Left ventricle myocardium inferior (tissue), 1 donor: ENCODE data around the gene SCAI. TPM values are rescaled to one million over a fixed set of nuclear protein-coding genes. Genes with fewer than 3 reads are reported as not detected.
"Not testable (repeated sequence)": the region's sequence is repeated elsewhere in the genome, so short reads cannot be mapped to it uniquely, and the experiment has no call there.

ENCODE experiments used
- DNase-seq: peaks from one replicate; pipeline ENCODE4 v3.0.0-alpha.2; 2020
- H3K27ac ChIP-seq: fragments of 200-600 bp; replicated peaks from 2 replicates; pipeline ENCODE4 v1.8.0; 2021
- H3K27me3 ChIP-seq: fragments of 200-600 bp; 2 replicates; pipeline ENCODE4 v1.8.0; 2021; ENCODE audit warnings: low read depth
- H3K36me3 ChIP-seq: fragments of 200-600 bp; 2 replicates; pipeline ENCODE4 v1.8.0; 2021
- H3K4me1 ChIP-seq: fragments of 200-600 bp; 2 replicates; pipeline ENCODE4 v1.8.0; 2021
- H3K4me3 ChIP-seq: fragments of 200-600 bp; 2 replicates; pipeline ENCODE4 v1.8.0; 2021; ENCODE audit warnings: mild to moderate bottlenecking, moderate library complexity
- H3K9me3 ChIP-seq: fragments of 200-600 bp; replicated peaks from 2 replicates; pipeline ENCODE4 v1.8.0; 2021
- CTCF ChIP-seq: fragments of 200-600 bp; IDR thresholded peaks from 2 replicates; pipeline ENCODE4 v1.8.0; 2021; ENCODE audit warnings: antibody characterized with exemption, mild to moderate bottlenecking, borderline replicate concordance
- intact Hi-C: fragments of 100-400 bp; cut with micrococcal nuclease; formaldehyde crosslinking; loops from one replicate; pipeline ENCODE4 v1.11.0; 2022
- total RNA-seq: library from RNA; stranded (reverse); fragmentation: NEBNext Ultra II Directional; extraction: Animal tissue kit (Norgen Biotek cat#: 25700); gene quantifications from one replicate; pipeline ENCODE4 v1.2.1, GENCODE V29; 2021
- donor health status: DM: no; HTN: yes; CAD: no; lungs with severe emphysema.

SCAI gene
- total RNA-seq, 1 donor from 2014 or later = 2.7 TPM

DNA sequence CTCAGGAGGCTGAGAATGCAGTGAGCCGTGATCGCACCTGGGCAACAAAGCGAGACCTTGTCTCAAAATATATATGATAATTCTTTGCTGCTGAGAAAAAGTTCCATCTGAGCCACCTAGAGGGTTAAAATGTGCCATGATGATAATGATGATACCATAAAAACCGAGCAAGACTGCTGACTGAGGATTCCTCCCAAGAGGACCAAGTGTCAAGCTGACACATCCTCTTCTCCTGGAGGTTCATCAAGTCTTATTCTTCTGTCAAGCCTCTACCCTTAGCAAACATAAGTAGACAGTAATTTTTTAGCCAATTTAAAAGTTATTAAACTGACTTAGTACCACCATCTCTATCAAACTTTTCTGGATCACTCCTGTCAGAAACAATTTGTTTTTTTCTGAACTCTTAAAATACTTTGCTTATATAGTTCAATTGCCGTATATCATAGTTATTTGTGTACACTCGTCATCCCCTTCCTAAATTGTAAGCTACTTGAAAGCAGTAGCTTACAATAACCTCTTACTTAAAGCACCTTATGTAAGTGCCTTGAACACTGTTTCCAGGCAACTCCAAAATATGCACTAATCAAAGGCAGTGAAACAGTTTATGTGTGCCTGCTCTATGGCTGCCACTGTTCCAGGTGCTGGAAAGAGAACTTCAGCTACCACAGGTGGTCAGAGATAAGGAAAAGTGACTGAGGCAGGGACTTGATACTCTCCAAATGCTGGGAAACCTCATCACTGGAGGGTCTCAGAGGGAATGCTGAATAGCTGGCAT is 57.4 kb downstream of the SCAI start:
- no peaks in the 10 kb centered on the region for H3K27me3 ChIP-seq
- no peak for TF ChIP-seq CTCF
- no peak overlapping the region for H3K27ac ChIP-seq
- H3K4me1 ChIP-seq = peaks cover 23% of the 10 kb centered on the region
- peaks cover 19% of the 10 kb centered on the region for H3K9me3 ChIP-seq
- H3K4me3 ChIP-seq = no peak overlapping the region
- peaks cover 3% of the 10 kb centered on the region for H3K36me3 ChIP-seq
- intact Hi-C loops = no loop called here
- DNase-seq = no peak

DNA sequence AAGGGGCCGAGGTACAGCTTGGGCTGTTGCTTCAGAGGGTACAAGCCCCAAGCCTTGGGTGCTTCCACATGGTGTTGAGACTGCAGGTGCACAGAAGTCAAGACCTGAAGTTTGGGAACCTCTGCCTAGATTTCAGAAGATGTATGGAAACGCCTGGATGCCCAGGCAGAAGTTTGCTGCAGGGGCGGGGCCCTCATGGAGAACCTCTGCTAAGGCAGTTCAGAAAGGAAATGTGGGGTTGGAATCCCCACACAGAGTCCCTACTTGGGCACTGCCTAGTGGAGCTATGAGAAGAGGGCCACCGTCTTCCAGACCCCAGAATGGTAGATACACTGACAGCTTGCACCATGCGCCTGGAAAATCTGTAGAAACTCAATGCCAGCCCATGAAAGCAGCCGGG is 61.1 kb downstream of the SCAI start:
- intact Hi-C loops, H3K27ac ChIP-seq, H3K4me1 ChIP-seq, H3K4me3 ChIP-seq, H3K36me3 ChIP-seq, H3K27me3 ChIP-seq, DNase-seq: not testable (repeated sequence)
- peaks cover 22% of the 10 kb centered on the region for H3K9me3 ChIP-seq

DNA sequence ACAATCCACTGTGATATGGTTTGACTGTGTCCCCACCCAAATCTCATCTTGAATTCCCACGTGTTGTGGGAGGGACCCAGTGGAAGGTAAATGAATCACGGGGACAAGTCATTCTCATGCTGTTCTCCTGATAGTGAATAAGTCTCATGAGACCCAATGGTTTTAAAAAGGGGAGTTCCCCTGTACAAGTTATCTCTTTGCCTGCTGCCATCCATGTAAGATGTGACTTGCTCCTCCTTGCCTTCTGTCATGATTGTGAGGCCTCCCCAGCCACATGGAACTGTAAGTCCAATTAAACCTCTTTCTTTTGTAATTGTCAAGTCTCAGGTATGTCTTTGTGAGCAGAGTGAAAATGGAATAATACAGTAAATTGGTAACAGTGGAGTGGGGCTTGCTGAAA is 62.5 kb downstream of the SCAI start:
- H3K27me3 ChIP-seq, intact Hi-C loops, H3K36me3 ChIP-seq, DNase-seq, H3K4me1 ChIP-seq, H3K27ac ChIP-seq, H3K4me3 ChIP-seq: not testable (repeated sequence)
- H3K9me3 ChIP-seq = peaks cover 22% of the 10 kb centered on the region

DNA sequence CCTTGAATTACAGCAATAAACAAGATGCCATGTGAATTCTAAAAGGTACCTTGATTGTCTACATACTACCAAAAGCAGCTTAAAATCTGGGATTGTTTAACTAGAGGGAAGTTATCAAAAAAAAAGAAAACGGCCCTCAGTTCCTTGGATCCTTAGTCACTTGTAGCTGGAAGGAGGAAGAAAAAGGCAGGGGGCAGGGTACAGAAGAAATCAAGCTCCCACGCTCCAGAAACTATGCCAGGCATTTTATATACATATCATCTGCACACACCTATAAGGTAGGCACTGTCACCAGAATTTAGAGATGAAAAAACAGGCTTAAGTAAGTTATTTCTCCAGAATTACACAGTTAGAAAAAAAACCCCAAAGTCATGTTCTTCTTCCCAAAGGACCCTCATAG is 63.4 kb downstream of the SCAI start:
- no peaks in the 10 kb centered on the region for H3K4me1 ChIP-seq
- no peaks in the 10 kb centered on the region for H3K27me3 ChIP-seq
- no peak overlapping the region for H3K4me3 ChIP-seq
- DNase-seq = no peak
- intact Hi-C loops = no loop called here
- H3K27ac ChIP-seq = no peak overlapping the region
- TF ChIP-seq CTCF = no peak
- peaks cover 22% of the 10 kb centered on the region for H3K9me3 ChIP-seq
- peaks cover 3% of the 10 kb centered on the region for H3K36me3 ChIP-seq

- no peaks in the 10 kb centered on the region for H3K36me3 ChIP-seq
- intact Hi-C loops = no loop called here
- H3K27me3 ChIP-seq = no peaks in the 10 kb centered on the region
- peaks cover 4% of the 10 kb centered on the region for H3K9me3 ChIP-seq
- H3K4me3 ChIP-seq = no peak overlapping the region
- H3K4me1 ChIP-seq = no peaks in the 10 kb centered on the region
- no peak overlapping the region for H3K27ac ChIP-seq
- no peak for DNase-seq
- TF ChIP-seq CTCF = no peak
Observed at GRCh38 chr9:125075997-125076396, 67.3 kb downstream of the SCAI start.

DNA sequence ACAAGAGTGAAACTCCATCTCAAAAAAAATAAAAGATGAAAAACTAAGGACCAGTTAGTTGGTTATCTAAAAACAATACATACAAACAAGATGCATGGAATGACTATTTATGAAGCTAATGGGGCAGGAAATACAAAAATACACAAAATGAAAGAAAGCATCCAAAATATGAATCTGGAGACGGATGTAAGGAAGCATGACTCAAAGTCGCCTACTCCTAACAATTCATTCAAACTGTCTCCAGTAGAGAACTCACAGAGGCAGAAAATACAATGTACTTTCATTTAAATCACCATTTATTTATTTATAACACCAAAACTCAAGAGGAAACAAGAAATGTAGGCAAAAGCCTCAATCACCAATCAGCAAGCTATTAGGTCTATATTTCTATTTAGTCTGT is 68.4 kb downstream of the SCAI start:
- no peak for DNase-seq
- Histone ChIP-seq H3K4me3 (no peak overlapping the region), H3K27me3 (no peaks in the 10 kb centered on the region), H3K36me3 (no peaks in the 10 kb centered on the region), H3K27ac (no peak overlapping the region), H3K4me1 (no peaks in the 10 kb centered on the region), H3K9me3 (no peaks in the 10 kb centered on the region)
- TF ChIP-seq CTCF = no peak
- intact Hi-C loops = no loop called here
